GM12878 (cell line): ENCODE measurements around the gene MRTFA. TPM values are rescaled to one million over a fixed set of nuclear protein-coding genes. Genes with fewer than 3 reads are reported as not detected.

Experiments used
- ATAC-seq: fragments of 200-7000 bp; cut with Tn5 transposase; 3 replicates; pipeline ENCODE4 v1.9.1; 2020; ENCODE audit warnings: mild to moderate bottlenecking, moderate library complexity
- BruUV-seq: library from RNA; stranded (reverse); fragments of 400-500 nt; replicated peaks from 2 replicates; lab custom pipeline; 2021; lab: Mats Ljungman, UMichigan
- CTCF ChIA-PET: fragments of 300-600 bp; sonication (Branson Sonifier 250); formaldehyde crosslinking; extraction: SDS; loops from one replicate; lab custom pipeline; 2021; ENCODE audit warnings: inconsistent platforms; lab: Yijun Ruan, JAX
- POLR2A ChIA-PET: fragments of 350-600 bp; formaldehyde crosslinking; extraction: SDS; loops from one replicate; lab custom pipeline; 2021; ENCODE audit warnings: inconsistent platforms; lab: Charles Lee
- RAD21 ChIA-PET: fragments of 300-600 bp; sonication (Branson Sonifier 250); formaldehyde crosslinking; loops from one replicate; lab custom pipeline; 2023; ENCODE audit warnings: antibody characterized with exemption; ENCODE audit not compliant: unreplicated experiment; lab: Charles Lee
- SMC1A ChIA-PET: fragments of 300-600 bp; sonication (Branson Sonifier 250); formaldehyde crosslinking; loops from one replicate; lab custom pipeline; 2023; ENCODE audit not compliant: unreplicated experiment, uncharacterized antibody; lab: Charles Lee
- DNase-seq: peaks from one replicate; pipeline ENCODE4 v3.0.0-alpha.2; 2011; ENCODE audit warnings: low read depth, low spot score
- FAIRE-seq: peaks from 3 replicates; lab custom pipeline; 2011; peaks lifted over from hg19 to GRCh38; lab: Jason Lieb, UNC
- H2AFZ ChIP-seq: 2 replicates; pipeline ENCODE4 v1.6.0; 2011; ENCODE audit warnings: low read depth, low read length, control low read depth; ENCODE audit not compliant: control insufficient read depth
- H3K27ac ChIP-seq: 2 replicates; pipeline ENCODE4 v1.5.1; 2011; ENCODE audit warnings: control low read depth; ENCODE audit not compliant: control insufficient read depth, insufficient read depth
- H3K27me3 ChIP-seq, 2 experiments: replicated peaks in 1 of 2; 2 replicates each; pipeline versions ENCODE4 v1.6.0 to v1.6.1; 2011; ENCODE audit warnings: low read length in 1 of 2; ENCODE audit not compliant: control insufficient read depth in 2 of 2, insufficient read depth in 2 of 2
- H3K36me3 ChIP-seq, 2 experiments: 2 replicates each; pipeline ENCODE4 v1.5.1; 2011; ENCODE audit warnings: low read length in 1 of 2; ENCODE audit not compliant: control insufficient read depth in 2 of 2, insufficient read depth in 2 of 2
- H3K4me1 ChIP-seq: 2 replicates; pipeline ENCODE4 v1.6.1; 2011; ENCODE audit warnings: mild to moderate bottlenecking, low read length, moderate library complexity, mixed read lengths; ENCODE audit not compliant: control insufficient read depth, insufficient read depth
- H3K4me2 ChIP-seq: 2 replicates; pipeline ENCODE4 v1.6.0; 2011; ENCODE audit warnings: control low read depth; ENCODE audit not compliant: control insufficient read depth, insufficient read depth
- H3K4me3 ChIP-seq: fragments of 200-600 bp; sonication (generic); 2 replicates; pipeline ENCODE4 v1.5.1; 2016
- H3K79me2 ChIP-seq: 2 replicates; pipeline ENCODE4 v1.6.0; 2011; ENCODE audit warnings: low read length; ENCODE audit not compliant: control insufficient read depth, insufficient read depth
- H3K9ac ChIP-seq: 2 replicates; pipeline ENCODE4 v1.8.0; 2011; ENCODE audit warnings: low read length, control low read depth, mixed read lengths; ENCODE audit not compliant: control insufficient read depth, insufficient read depth
- H3K9me3 ChIP-seq: replicated peaks from 3 replicates; pipeline ENCODE4 v1.5.1; 2011; ENCODE audit warnings: mild to moderate bottlenecking, low read length; ENCODE audit not compliant: control insufficient read depth, insufficient read depth
- H4K20me1 ChIP-seq: 2 replicates; pipeline ENCODE4 v1.6.0; 2011; ENCODE audit not compliant: control insufficient read depth, insufficient read depth
- EED ChIP-seq: sonication (generic); IDR thresholded peaks from 2 replicates; pipeline ENCODE4 v1.6.1; 2016; ENCODE audit warnings: antibody characterized with exemption, low read depth
- FOXK2 ChIP-seq: fragments of 450-650 bp; IDR thresholded peaks from 2 replicates; pipeline ENCODE4 v1.6.1; 2017; ENCODE audit warnings: mild to moderate bottlenecking, moderate library complexity
- SIX5 ChIP-seq: IDR thresholded peaks from 2 replicates; pipeline ENCODE4 v1.6.1; 2011; ENCODE audit warnings: mild to moderate bottlenecking, low read depth, low read length, moderate library complexity; ENCODE audit not compliant: severe bottlenecking
- SMARCA5 ChIP-seq: fragments of 450-650 bp; IDR thresholded peaks from 2 replicates; pipeline ENCODE4 v1.6.1; 2017; ENCODE audit warnings: mild to moderate bottlenecking
- STAT3 ChIP-seq: IDR thresholded peaks from 2 replicates; pipeline ENCODE4 v1.6.1; 2011; ENCODE audit warnings: low read depth, low read length, improper control_type of control experiment
- ZNF384 ChIP-seq: IDR thresholded peaks from 2 replicates; pipeline ENCODE4 v1.6.1; 2012; ENCODE audit warnings: low read depth, mild to moderate bottlenecking, low read length, improper control_type of control experiment, borderline replicate concordance
- WGBS: methylation state at CpG from one replicate; pipeline ENCODE4 v1.1.6; 2016; ENCODE audit warnings: low lambda C conversion rate; ENCODE audit not compliant: insufficient replicate concordance, insufficient coverage; ENCODE audit errors: missing lambda C conversion rate; 5-methylcytosine and 5-hydroxymethylcytosine counted together
- in situ Hi-C: fragments of 300-500 bp; cut with MboI; formaldehyde crosslinking; loops from 9 replicates; pipeline ENCODE4 v1.14.3; 2018; ENCODE audit warnings: mixed read lengths
- intact Hi-C: fragments of 100-400 bp; cut with micrococcal nuclease; formaldehyde crosslinking; loops from one replicate; pipeline ENCODE4 v1.14.2; 2022; ENCODE audit not compliant: unreplicated experiment
- polyA plus RNA-seq, 11 experiments: library from polyadenylated mRNA; depleted of rRNA in 4 of 11; unstranded in 6 of 11; stranded (reverse) in 5 of 11; fragments of >200 nt; fragmentation: Nextera tagmentation in 4 of 11; fragmentation: Illumina TruSeq in 1 of 11; extraction: Ambion mirVana in 4 of 11; extraction: Trizol in 1 of 11; gene quantifications; 1 replicate in 1 of 11; 2 replicates in 10 of 11; pipeline versions ENCODE4 v1.2.1 to v1.2.3, GENCODE V29; 2011 to 2016; ENCODE audit warnings: inconsistent platforms in 2 of 11, missing spikeins in 2 of 11, low read depth in 1 of 11
- total RNA-seq, 4 experiments: library from RNA; depleted of rRNA in 3 of 4; stranded (reverse); fragments of >200 nt in 3 of 4; fragmentation: Illumina TruSeq in 1 of 4; extraction: Trizol in 1 of 4; gene quantifications; 2 replicates each; pipeline versions ENCODE4 v1.2.1 to v1.2.3, GENCODE V29; 2013 to 2021
- TF ChIP-seq, protein P1 (sequence below): fragments of 450-650 bp; IDR thresholded peaks from 2 replicates; pipeline ENCODE4 v1.6.1; 2014; ENCODE audit warnings: mild to moderate bottlenecking
- TF ChIP-seq, protein P2 (sequence below): fragments of 450-650 bp; conservative IDR thresholded peaks from 2 replicates; pipeline ENCODE4 v1.6.1; 2017; ENCODE audit warnings: mild to moderate bottlenecking, moderate library complexity

The MRTFA gene
- total and polyA plus RNA-seq, 10 of the 15 experiments (the other 5 are each of a cell fraction or from before 2014, with no cell fraction given), result 2.0 to 63.9 (median 17.9) TPM

GRCh38 chr22:40552070-40552469, 84.4 kb downstream of the MRTFA start:
- TF ChIP-seq FOXK2 (no peak), EED (no peak), ZNF384 (no peak), SIX5 (no peak), STAT3 (no peak), SMARCA5 (no peak)
- TF ChIP-seq, protein P1, sequence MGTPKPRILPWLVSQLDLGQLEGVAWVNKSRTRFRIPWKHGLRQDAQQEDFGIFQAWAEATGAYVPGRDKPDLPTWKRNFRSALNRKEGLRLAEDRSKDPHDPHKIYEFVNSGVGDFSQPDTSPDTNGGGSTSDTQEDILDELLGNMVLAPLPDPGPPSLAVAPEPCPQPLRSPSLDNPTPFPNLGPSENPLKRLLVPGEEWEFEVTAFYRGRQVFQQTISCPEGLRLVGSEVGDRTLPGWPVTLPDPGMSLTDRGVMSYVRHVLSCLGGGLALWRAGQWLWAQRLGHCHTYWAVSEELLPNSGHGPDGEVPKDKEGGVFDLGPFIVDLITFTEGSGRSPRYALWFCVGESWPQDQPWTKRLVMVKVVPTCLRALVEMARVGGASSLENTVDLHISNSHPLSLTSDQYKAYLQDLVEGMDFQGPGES, result no peak
- TF ChIP-seq, protein P2, sequence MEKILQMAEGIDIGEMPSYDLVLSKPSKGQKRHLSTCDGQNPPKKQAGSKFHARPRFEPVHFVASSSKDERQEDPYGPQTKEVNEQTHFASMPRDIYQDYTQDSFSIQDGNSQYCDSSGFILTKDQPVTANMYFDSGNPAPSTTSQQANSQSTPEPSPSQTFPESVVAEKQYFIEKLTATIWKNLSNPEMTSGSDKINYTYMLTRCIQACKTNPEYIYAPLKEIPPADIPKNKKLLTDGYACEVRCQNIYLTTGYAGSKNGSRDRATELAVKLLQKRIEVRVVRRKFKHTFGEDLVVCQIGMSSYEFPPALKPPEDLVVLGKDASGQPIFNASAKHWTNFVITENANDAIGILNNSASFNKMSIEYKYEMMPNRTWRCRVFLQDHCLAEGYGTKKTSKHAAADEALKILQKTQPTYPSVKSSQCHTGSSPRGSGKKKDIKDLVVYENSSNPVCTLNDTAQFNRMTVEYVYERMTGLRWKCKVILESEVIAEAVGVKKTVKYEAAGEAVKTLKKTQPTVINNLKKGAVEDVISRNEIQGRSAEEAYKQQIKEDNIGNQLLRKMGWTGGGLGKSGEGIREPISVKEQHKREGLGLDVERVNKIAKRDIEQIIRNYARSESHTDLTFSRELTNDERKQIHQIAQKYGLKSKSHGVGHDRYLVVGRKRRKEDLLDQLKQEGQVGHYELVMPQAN, result no peak
- RAD21 ChIA-PET, result interaction anchor here (1.2 kb wide), 1 partner anchor 94 kb away, joined by 3 read pairs; no protein-coding TSS in a partner anchor
- no peak overlapping the region for H3K9ac ChIP-seq
- no TSS peak for BruUV-seq
- intact Hi-C loops, result no loop called here
- FAIRE-seq (no peak), DNase-seq (no peak), ATAC-seq (no peak)
- in situ Hi-C loops, result no loop called here
- peaks cover 5 to 7% of the 10 kb centered on the region in 2 experiments; a peak in 3 of 4 replicates for H3K36me3 ChIP-seq
- no peak overlapping the region for H2AFZ ChIP-seq
- SMC1A ChIA-PET, result interaction anchor here (1.0 to 1.4 kb wide), 2 partner anchors 9 to 27 kb away, joined by 4 read pairs; no protein-coding TSS in a partner anchor
- WGBS, result 96% methylated on average over 9 of the region's 9 CpGs
- H3K9me3 ChIP-seq, result peaks cover 10% of the 10 kb centered on the region; the same call in 1 of the 3 replicates
- no peak overlapping the region for H3K4me3 ChIP-seq
- peaks cover 4% of the 10 kb centered on the region for H3K79me2 ChIP-seq
- no peak overlapping the region for H3K4me2 ChIP-seq
- no peaks in the 10 kb centered on the region for H3K4me1 ChIP-seq
- H3K27me3 ChIP-seq, result no peaks in the 10 kb centered on the region
- no peaks in the 10 kb centered on the region for H4K20me1 ChIP-seq
- POLR2A ChIA-PET, result no interaction called here
- no peak overlapping the region for H3K27ac ChIP-seq
- CTCF ChIA-PET, result no interaction called here
